NOMO-1 (cell line): Measurements from ENCODE around the gene ORC1.
A peak's percentile ranks its signal among the peaks of the same experiment; 100 is the strongest.

Source experiments
- DNase-seq, 2 experiments: peaks; one replicate each; lab custom pipeline; 2025; ENCODE audit not compliant: unreplicated experiment in 2 of 2; lab: John Stamatoyannopoulos, UW

ORC1 gene

GRCh38 chr1:52404116-52404974, at the start of gene ORC1, which contains the start of gene PRPF38A:
Gene ORC1, minus strand, starts transcription at chr1:52404423. Its CDS starts 2,200 bp downstream, at chr1:52402223.
Gene PRPF38A, plus strand, starts transcription at chr1:52404602. Its CDS starts 148 bp downstream, at chr1:52404750.
- peak; percentile 90 to 97 for DNase-seq

- no peak for DNase-seq
These were observed 40.2 kb upstream of the ORC1 start for GRCh38 chr1:52444463-52444862.

- DNase-seq = peak in 1 of 2 experiments; percentile 60
These were observed 35.8 kb upstream of the ORC1 start for GRCh38 chr1:52439976-52440375.

- DNase-seq = no peak
These were observed 32.6 kb upstream of the ORC1 start for GRCh38 chr1:52436817-52437216.

GRCh38 chr1:52435650-52436049, 31.4 kb upstream of the ORC1 start:
- DNase-seq = no peak

GRCh38 chr1:52435211-52435610, 31.0 kb upstream of the ORC1 start:
- no peak for DNase-seq

- DNase-seq = no peak
These were observed 28.6 kb upstream of the ORC1 start for GRCh38 chr1:52432807-52433206.

GRCh38 chr1:52427152-52427551, 22.9 kb upstream of the ORC1 start:
- DNase-seq = no peak

GRCh38 chr1:52426371-52426770, 22.1 kb upstream of the ORC1 start:
- no peak for DNase-seq

- DNase-seq = peak in 1 of 2 experiments; percentile 5
These were observed 20.6 kb upstream of the ORC1 start for GRCh38 chr1:52424813-52425212.

GRCh38 chr1:52424231-52424636, 20.0 kb upstream of the ORC1 start:
- DNase-seq = peak; percentile 19 to 50

- no peak for DNase-seq
These were observed 19.5 kb upstream of the ORC1 start for GRCh38 chr1:52423771-52424170.

- no peak for DNase-seq
These were observed 18.8 kb upstream of the ORC1 start for GRCh38 chr1:52423055-52423454.

GRCh38 chr1:52420713-52421112, 16.5 kb upstream of the ORC1 start:
- DNase-seq = no peak

- DNase-seq = no peak
These were observed 12.6 kb upstream of the ORC1 start for GRCh38 chr1:52416811-52417210.

- DNase-seq = no peak
These were observed 10.7 kb upstream of the ORC1 start for GRCh38 chr1:52414942-52415341.

GRCh38 chr1:52413410-52413989, 9.3 kb upstream of the ORC1 start:
- DNase-seq = no peak

GRCh38 chr1:52404975-52405338, 734 bp upstream of the ORC1 start:
- DNase-seq = no peak

- peak; percentile 72 to 90 for DNase-seq
These were observed 582 bp downstream of the ORC1 start for GRCh38 chr1:52403566-52404115.

- DNase-seq = no peak
These were observed 1.4 kb downstream of the ORC1 start for GRCh38 chr1:52402860-52403240.

- DNase-seq = no peak
These were observed 4.1 kb downstream of the ORC1 start for GRCh38 chr1:52400131-52400530.

GRCh38 chr1:52399629-52400028, 4.6 kb downstream of the ORC1 start:
- no peak for DNase-seq
